GM12872 (cell line): ENCODE data around the gene ASB16.

ENCODE experiments used
- TF ChIP-seq, protein P1 (sequence below): IDR thresholded peaks from 3 replicates; pipeline ENCODE4 v1.5.1; 2011; ENCODE audit warnings: low read depth, mild to moderate bottlenecking, low read length, moderate library complexity; ENCODE audit not compliant: insufficient read depth

The ASB16 gene

DNA sequence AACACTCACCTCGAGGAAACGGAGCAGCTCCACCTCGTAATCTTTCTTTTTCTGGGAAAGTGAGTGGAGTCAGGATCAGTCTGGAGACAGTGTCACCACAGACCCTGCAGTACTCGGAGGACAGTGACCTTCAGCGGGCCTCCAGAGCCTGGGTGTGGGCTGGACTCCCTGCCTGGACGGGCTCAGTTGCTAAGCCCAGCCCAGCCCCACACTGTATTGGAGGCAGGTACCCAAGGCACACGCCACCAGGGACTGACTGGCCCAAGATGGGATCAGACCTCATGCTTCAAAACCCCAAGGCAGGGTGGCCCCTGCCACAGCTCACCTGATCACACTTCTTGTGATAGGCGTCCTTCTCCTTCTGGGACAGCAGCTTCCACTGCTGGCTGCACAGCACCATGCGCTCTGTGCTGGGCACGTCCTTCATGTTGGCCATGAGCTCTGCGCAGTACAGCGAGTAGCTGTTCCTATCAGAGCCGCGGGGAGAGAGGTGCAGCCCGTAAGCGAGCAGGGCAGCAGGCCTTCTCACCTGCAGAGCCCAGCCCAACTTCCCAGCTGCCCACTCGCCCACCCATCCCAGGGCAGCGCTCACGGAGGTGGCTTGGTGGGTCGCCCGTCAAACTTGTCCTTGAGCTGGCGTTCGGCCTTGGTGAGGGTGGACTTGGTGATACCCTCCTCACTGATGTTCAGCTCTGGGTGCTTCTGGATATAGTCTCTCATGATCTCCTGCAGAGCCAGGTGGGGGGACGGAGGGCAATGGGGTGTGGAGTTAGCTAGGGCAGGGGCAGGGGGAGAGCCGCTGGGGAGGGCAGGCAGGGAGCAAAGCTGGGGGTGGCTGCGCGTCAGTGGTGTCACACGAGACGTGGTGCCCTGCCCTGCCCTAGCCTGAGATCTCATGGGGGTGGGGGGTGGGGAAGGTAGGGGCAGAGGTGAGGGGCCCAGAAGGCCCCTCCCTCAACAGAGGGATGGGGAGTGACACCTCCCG, 41.1 kb downstream of the ASB16 start:
- TF ChIP-seq, protein P1, sequence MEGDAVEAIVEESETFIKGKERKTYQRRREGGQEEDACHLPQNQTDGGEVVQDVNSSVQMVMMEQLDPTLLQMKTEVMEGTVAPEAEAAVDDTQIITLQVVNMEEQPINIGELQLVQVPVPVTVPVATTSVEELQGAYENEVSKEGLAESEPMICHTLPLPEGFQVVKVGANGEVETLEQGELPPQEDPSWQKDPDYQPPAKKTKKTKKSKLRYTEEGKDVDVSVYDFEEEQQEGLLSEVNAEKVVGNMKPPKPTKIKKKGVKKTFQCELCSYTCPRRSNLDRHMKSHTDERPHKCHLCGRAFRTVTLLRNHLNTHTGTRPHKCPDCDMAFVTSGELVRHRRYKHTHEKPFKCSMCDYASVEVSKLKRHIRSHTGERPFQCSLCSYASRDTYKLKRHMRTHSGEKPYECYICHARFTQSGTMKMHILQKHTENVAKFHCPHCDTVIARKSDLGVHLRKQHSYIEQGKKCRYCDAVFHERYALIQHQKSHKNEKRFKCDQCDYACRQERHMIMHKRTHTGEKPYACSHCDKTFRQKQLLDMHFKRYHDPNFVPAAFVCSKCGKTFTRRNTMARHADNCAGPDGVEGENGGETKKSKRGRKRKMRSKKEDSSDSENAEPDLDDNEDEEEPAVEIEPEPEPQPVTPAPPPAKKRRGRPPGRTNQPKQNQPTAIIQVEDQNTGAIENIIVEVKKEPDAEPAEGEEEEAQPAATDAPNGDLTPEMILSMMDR: no peak

DNA sequence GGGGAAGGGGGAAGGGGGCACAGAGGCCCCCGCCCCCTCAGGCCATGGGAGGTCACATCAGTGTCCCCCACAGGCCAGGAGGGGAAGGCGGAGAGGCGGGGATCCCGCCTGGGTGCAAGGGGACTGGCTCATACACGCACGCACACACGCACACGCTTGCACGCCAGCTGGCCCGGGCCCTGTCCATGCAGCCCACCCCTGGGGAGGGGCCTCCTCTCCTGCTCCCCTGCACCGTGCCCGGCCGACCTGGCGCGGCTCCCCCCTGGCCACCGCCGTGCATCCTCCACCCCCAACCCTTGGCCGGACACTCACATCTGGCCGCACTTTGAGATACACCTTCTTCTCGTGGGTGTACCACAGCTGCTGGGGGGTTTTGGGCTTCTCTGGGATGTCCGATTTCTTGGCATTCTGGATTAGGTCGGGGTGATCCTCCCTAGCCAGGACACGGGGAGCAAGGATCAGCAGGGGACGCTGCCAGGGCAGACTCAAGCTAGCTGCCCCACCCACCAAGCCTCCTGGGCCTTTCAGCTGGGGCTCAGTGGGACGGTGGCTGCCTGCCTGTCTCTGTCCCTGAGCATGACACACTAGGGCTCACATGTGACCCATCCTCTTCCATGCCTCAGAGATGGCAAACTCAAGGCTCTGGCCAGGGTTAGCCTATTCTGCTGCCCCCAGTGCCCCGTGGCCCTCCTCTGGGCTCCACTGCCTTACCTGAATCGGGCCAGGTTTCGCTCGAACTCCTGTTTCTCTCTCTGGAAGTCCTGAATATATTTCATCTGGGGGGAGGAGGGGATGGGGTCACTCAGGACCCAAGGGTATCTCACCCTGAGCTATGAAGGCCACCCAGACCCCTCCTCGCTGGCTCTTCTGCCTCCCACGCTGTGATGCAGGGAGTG, 42.3 kb downstream of the ASB16 start:
- TF ChIP-seq, protein P1: no peak

DNA sequence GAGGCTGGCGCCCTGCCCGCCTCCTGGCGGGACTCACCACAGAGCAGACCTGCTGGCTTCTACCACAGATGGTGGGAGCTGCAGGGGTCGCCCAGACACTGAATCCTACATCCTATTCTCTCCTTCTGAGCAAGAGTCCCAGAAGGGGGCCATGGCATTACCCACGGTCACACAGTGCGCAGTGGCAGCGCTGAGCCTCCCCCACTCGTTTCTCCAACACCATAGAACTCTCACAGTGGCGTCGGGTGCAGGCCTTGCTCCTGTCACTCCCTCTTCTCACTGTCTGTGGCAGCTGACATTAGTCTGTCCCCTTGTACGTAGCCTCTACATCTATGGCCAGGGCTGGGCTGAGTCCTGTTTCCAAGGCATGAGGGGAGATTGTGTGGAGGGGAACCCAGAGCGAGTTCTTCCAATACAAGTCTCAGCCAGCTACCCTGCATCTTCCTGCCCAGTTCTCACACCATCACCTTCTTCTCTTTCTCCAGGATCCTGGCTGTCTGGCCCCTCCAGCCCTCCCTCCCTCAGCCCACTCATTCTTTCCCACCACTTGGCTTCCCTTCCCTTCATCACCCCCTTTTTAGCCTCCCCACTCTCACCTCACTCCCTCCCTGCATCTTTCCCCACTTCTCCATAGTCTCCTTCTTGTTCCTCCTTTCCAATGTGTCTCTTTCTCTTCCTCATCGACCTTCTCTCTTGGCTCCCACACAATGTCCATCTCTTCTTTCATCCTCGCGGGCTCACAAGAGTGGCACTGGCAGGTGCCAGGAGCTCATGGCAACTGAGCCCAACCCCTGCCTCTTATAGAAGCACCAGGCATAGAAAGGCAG, 43.1 kb downstream of the ASB16 start:
- TF ChIP-seq, protein P1: no peak

DNA sequence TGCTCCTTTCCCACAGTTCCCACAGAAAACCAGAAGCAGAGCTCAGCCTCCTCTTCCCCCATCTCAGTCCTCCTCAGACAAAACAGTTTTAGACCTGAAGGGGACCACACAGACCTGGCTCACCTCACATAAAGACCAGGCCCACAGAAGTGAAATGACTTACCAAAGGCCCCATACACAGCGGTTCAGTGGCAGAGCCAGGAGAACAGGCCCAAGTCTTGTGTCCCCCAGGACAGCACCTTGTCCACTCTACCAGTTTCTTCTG, 43.7 kb downstream of the ASB16 start:
- TF ChIP-seq, protein P1: no peak

DNA sequence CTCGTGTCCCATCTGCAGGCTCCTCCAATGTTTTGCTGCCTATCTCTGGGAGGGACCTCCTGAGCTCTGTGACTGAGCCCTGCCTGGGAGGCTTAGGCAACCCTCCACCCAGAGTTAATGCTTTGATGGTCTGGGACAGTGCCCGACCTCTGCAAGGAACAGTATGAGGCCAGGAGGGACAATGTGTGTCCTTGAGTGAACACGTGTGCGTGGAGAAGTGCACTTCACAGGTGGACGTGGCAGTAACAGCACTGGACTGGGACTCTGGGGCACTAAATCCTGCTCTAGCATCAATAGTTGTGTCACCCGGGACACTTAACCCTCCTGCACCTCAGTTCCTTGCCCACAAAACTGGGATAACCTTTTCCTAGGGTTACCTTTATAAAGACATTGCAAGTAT, 44.4 kb downstream of the ASB16 start:
- TF ChIP-seq, protein P1: no peak

DNA sequence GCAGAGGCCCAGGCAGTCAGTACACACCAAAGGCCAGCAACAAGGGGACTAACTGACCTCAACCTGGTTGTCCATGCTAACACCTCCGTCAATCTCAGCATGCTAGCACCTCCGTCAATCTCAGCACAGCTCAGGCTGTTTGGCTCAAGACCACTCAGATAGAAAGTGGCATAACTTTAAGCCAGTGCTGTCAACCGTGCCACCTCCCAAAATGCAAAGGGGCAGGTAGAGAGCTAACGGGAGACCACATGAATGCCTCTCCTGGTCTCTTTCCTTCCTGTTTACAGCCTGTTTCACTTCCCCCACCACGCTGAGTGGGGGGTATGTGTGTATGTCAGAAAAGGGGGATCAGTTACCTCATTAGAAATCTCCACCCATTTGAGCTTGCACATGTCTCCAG, 45.7 kb downstream of the ASB16 start:
- TF ChIP-seq, protein P1: no peak

DNA sequence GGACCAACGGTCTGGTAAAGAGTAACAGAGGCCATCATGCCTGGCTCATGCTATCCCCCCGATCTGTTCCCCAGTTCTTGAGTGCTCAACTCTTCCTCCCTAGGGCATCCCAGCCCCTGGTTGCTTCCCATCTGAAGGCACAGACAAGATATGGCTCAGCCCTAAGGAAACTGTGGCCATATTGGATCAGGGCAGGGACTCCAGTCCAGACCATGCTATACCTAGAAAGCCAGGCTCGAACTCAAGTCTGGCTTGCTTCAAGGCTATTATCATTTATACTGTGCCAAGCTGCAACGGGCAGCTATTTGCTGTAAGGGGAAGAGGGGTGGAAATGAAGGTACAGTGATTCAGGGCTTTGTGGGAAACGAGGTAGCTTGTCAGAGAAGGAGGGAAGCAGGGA, 46.2 kb downstream of the ASB16 start:
- TF ChIP-seq, protein P1: no peak
